Osteoblast (primary cell): ENCODE results near the gene RNF151. TPM values are rescaled to one million over a fixed set of nuclear protein-coding genes. Genes with fewer than 3 reads are reported as not detected.
A peak's percentile ranks its signal among the peaks of the same experiment; 100 is the strongest.

Experiments
- DNase-seq: peaks from one replicate; pipeline ENCODE4 v3.0.0; 2011; ENCODE audit warnings: low spot score, mixed read lengths; ENCODE audit not compliant: insufficient read length; ENCODE audit errors: missing footprints
- H2AFZ ChIP-seq: 2 replicates; pipeline ENCODE4 v1.6.0; 2011; ENCODE audit warnings: mild to moderate bottlenecking, low read length
- H3K27ac ChIP-seq: 2 replicates; pipeline ENCODE4 v1.5.1; 2011; ENCODE audit warnings: mild to moderate bottlenecking, low read depth, low read length, moderate library complexity
- H3K27me3 ChIP-seq: 2 replicates; pipeline ENCODE4 v1.6.0; 2012; ENCODE audit warnings: mild to moderate bottlenecking, control low read depth, inconsistent platforms, low read length, moderate library complexity; ENCODE audit not compliant: insufficient read depth
- H3K36me3 ChIP-seq: 2 replicates; pipeline ENCODE4 v1.5.1; 2011; ENCODE audit warnings: mild to moderate bottlenecking, low read length, control low read depth, moderate library complexity; ENCODE audit not compliant: insufficient read depth
- H3K4me1 ChIP-seq: 2 replicates; pipeline ENCODE4 v1.5.1; 2011; ENCODE audit warnings: mild to moderate bottlenecking, low read length, control low read depth, moderate library complexity; ENCODE audit not compliant: insufficient read depth
- H3K4me2 ChIP-seq: 2 replicates; pipeline ENCODE4 v1.6.0; 2011; ENCODE audit warnings: mild to moderate bottlenecking, low read length; ENCODE audit not compliant: insufficient read depth
- H3K4me3 ChIP-seq: fragments of 200-600 bp; sonication (generic); 3 replicates; pipeline ENCODE4 v1.5.1; 2012; ENCODE audit warnings: mild to moderate bottlenecking, low read length, inconsistent platforms; ENCODE audit not compliant: insufficient read depth
- H3K79me2 ChIP-seq: 2 replicates; pipeline ENCODE4 v1.6.0; 2012; ENCODE audit warnings: mild to moderate bottlenecking, low read length, control low read depth, inconsistent platforms; ENCODE audit not compliant: insufficient read depth
- H3K9me3 ChIP-seq: 2 replicates; pipeline ENCODE4 v1.5.1; 2011; ENCODE audit warnings: low read depth, low read length, control low read depth
- H4K20me1 ChIP-seq: 2 replicates; pipeline ENCODE4 v1.6.0; 2012; ENCODE audit warnings: mild to moderate bottlenecking, low read length, control low read depth; ENCODE audit not compliant: insufficient read depth
- CTCF ChIP-seq: IDR thresholded peaks from 2 replicates; pipeline ENCODE4 v1.5.1; 2011; ENCODE audit warnings: mild to moderate bottlenecking, low read depth, low read length, moderate library complexity; ENCODE audit errors: extremely low read depth
- total RNA-seq: library from RNA; depleted of rRNA; stranded (reverse); fragments of >200 nt; gene quantifications from 2 replicates; pipeline ENCODE4 v1.2.3, GENCODE V29; 2012

RNF151 gene
- total RNA-seq, 1 donor, result 0.36 TPM

DNA sequence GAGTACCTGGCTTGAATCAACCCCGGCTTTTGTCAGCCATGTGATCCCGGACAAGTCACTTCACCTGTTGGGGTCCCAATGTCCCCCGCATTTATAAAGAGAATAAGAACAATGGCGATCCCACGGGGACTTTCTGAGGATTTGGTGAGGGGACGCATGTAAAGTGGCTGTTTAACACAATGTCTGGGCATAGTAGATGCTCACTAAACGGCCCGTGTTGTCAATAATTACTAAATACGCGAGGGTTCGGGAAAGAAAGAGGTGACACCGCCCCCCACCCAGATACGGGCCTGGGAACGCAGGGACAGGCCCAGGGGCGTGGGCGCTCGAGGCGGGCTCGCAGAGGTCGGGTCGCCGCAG, 24.9 kb downstream of the RNF151 start:
- Histone ChIP-seq H3K27me3 (peaks cover 29% of the 10 kb centered on the region), H3K27ac (no peak overlapping the region), H3K36me3 (peaks cover 4% of the 10 kb centered on the region), H4K20me1 (no peaks in the 10 kb centered on the region), H3K4me2 (peak overlapping the region; percentile 67), H2AFZ (peak overlapping the region; percentile 57), H3K4me3 (peak overlapping the region; percentile 47), H3K9me3 (no peaks in the 10 kb centered on the region), H3K79me2 (no peaks in the 10 kb centered on the region), H3K4me1 (no peaks in the 10 kb centered on the region)
- no peak for TF ChIP-seq CTCF
- no peak for DNase-seq

DNA sequence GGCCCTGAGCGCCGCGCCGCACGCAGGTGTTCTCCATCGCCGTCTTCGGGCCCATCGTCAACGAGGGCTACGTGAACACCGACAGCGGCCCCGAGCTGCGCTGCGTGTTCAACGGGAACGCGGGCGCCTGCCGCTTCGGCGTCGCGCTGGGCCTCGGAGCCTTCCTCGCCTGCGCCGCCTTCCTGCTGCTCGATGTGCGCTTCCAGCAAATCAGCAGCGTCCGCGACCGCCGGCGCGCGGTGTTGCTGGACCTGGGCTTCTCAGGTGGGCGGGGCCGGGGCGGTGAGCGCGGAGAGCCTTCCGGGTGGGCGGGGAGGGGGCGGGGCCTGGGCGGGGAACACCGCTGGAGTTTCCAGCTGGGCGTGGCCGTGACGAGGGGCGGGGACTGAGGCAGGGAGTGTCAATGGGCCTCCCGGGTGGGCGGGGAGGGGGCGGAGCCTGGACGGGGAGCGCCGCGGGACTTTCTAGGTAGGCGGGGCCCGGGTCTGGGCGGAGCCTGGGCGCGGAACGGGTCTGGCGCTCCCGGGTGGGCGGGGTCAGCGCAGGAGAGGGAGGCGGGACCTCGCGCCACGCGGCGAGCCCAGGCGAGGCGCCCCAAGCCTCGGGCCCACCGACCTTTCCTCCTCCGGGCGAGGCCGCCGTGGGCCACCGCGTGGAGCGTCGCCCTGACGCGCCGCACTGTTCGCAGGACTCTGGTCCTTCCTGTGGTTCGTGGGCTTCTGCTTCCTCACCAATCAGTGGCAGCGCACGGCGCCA, 25.5 kb downstream of the RNF151 start:
- Histone ChIP-seq H3K4me3 (peak overlapping the region; percentile 47), H3K27ac (no peak overlapping the region), H3K36me3 (peaks cover 5% of the 10 kb centered on the region), H3K79me2 (no peaks in the 10 kb centered on the region), H3K9me3 (no peaks in the 10 kb centered on the region), H3K27me3 (peaks cover 29% of the 10 kb centered on the region), H3K4me2 (peak overlapping the region; percentile 67), H2AFZ (peak overlapping the region; percentile 57), H3K4me1 (no peaks in the 10 kb centered on the region), H4K20me1 (no peaks in the 10 kb centered on the region)
- TF ChIP-seq CTCF, result no peak
- DNase-seq, result peak; percentile 100

DNA sequence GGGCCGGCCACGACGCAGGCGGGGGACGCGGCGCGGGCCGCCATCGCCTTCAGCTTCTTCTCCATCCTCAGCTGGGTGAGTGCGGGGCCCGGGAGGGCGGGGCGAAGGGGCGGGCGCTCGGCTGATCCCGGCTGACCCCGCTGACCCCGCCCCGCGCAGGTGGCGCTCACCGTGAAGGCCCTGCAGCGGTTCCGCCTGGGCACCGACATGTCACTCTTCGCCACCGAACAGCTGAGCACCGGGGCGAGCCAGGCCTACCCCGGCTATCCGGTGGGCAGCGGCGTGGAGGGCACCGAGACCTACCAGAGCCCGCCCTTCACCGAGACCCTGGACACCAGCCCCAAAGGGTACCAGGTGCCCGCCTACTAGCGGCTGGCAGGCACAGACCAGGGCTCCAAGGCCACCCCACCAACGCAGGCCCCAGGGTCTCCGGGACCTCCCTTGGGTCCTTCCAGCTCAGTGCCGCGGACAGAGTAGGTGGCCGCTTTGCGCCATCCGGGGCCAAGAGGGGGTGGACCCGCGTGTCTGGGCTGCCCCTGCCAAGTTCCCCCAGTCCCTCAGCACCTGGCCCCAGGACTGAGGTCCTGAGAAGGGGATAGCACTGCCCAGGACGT, 26.2 kb downstream of the RNF151 start:
- Histone ChIP-seq H3K9me3 (no peaks in the 10 kb centered on the region), H3K27me3 (peaks cover 29% of the 10 kb centered on the region), H3K27ac (no peak overlapping the region), H3K4me2 (peak overlapping the region; percentile 28), H3K4me3 (no peak overlapping the region), H3K79me2 (no peaks in the 10 kb centered on the region), H3K4me1 (no peaks in the 10 kb centered on the region), H4K20me1 (no peaks in the 10 kb centered on the region), H3K36me3 (peaks cover 9% of the 10 kb centered on the region), H2AFZ (peak overlapping the region; percentile 51)
- no peak for DNase-seq
- no peak for TF ChIP-seq CTCF

DNA sequence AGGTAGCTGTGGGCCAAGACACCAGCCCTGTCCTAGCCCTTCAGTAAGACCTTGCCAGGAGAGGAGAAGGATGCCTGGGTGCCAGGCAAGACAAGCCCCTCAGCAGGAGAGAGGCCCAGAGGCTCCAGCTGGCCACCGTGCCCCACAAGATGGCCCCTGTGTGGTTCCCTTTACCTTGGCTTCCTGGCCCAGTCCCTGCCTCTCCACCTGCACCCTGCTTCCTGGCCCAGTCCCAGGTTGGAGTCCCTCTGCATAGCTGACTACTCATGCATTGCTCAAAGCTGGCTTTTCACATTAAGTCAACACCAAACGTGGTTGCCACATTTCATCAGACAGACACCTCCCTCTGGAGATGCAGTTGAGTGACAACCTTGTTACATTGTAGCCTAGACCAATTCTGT, 27.1 kb downstream of the RNF151 start:
- Histone ChIP-seq H4K20me1 (no peaks in the 10 kb centered on the region), H3K9me3 (no peaks in the 10 kb centered on the region), H3K27ac (no peak overlapping the region), H3K79me2 (no peaks in the 10 kb centered on the region), H2AFZ (no peak overlapping the region), H3K27me3 (peaks cover 26% of the 10 kb centered on the region), H3K36me3 (peaks cover 11% of the 10 kb centered on the region), H3K4me2 (no peak overlapping the region), H3K4me3 (no peak overlapping the region), H3K4me1 (no peaks in the 10 kb centered on the region)
- DNase-seq, result no peak
- TF ChIP-seq CTCF, result no peak
